Ovary (tissue), 3 donors: ENCODE measurements around the gene KCNMA1.

Experiments used
- CTCF ChIP-seq, 3 donors: fragments of 450-650 bp in 2 of 3; fragments of 200-600 bp in 1 of 3; IDR thresholded peaks; one replicate each; pipeline versions ENCODE4 v1.5.1 to v1.8.0; 2016 to 2022; ENCODE audit warnings: antibody characterized with exemption in 3 of 3, mild to moderate bottlenecking in 1 of 3
- EP300 ChIP-seq: sonication (generic); formaldehyde crosslinking; IDR thresholded peaks from one replicate; pipeline ENCODE4 v1.6.1; 2017; ENCODE audit warnings: antibody characterized with exemption
- POLR2A ChIP-seq: fragments of 450-650 bp; IDR thresholded peaks from one replicate; pipeline ENCODE4 v1.6.1; 2017; ENCODE audit warnings: antibody characterized with exemption, mild to moderate bottlenecking, moderate library complexity
- donor health status: DM: no; HTN: no; CAD: no.

GRCh38 chr10:77619964-77620703 is 17.5 kb downstream of the KCNMA1 start:
- TF ChIP-seq CTCF (IDR thresholded peaks at IDR 0.05) (no peak), EP300 (no peak), POLR2A (no peak)
